SKM-1 treated with dmso at 0.1 percent for 144 hours (cell line): Measurements from ENCODE around the gene TICRR.

Experiments
- DNase-seq: peaks from one replicate; lab custom pipeline; 2025; ENCODE audit not compliant: unreplicated experiment; lab: John Stamatoyannopoulos, UW

TICRR gene

GRCh38 chr15:89652131-89652530 is 76.9 kb downstream of the TICRR start:
- no peak for DNase-seq

GRCh38 chr15:89652666-89653065 is 77.4 kb downstream of the TICRR start:
- no peak for DNase-seq

- no peak for DNase-seq
Measured at GRCh38 chr15:89653578-89653977, 78.3 kb downstream of the TICRR start.

GRCh38 chr15:89654301-89654761 is 79.1 kb downstream of the TICRR start:
- no peak for DNase-seq

- no peak for DNase-seq
Measured at GRCh38 chr15:89654847-89655805, 79.9 kb downstream of the TICRR start, which contains the start of gene KIF7. Gene KIF7, minus strand, starts transcription at chr15:89655467. Its CDS starts 2,537 bp downstream, at chr15:89652930.

GRCh38 chr15:89656116-89656815 is 81.0 kb downstream of the TICRR start:
- no peak for DNase-seq

- DNase-seq, result no peak
Measured at GRCh38 chr15:89657686-89658200, 82.5 kb downstream of the TICRR start.

- DNase-seq, result no peak
Measured at GRCh38 chr15:89659295-89659694, 84.0 kb downstream of the TICRR start.

GRCh38 chr15:89660556-89660955 is 85.3 kb downstream of the TICRR start:
- DNase-seq, result no peak

GRCh38 chr15:89662893-89663626 is 87.8 kb downstream of the TICRR start:
- no peak for DNase-seq

GRCh38 chr15:89664441-89665350 is 89.4 kb downstream of the TICRR start:
- DNase-seq, result no peak

GRCh38 chr15:89665449-89666181 is 90.3 kb downstream of the TICRR start:
- no peak for DNase-seq

GRCh38 chr15:89666184-89666857 is 91.1 kb downstream of the TICRR start:
- no peak for DNase-seq

- DNase-seq, result no peak
Measured at GRCh38 chr15:89666858-89667705, 91.8 kb downstream of the TICRR start.

GRCh38 chr15:89667706-89667960 is 92.4 kb downstream of the TICRR start:
- DNase-seq, result no peak

- no peak for DNase-seq
Measured at GRCh38 chr15:89668171-89668570, 92.9 kb downstream of the TICRR start.

- no peak for DNase-seq
Measured at GRCh38 chr15:89669309-89669865, 94.1 kb downstream of the TICRR start.

GRCh38 chr15:89669941-89670340 is 94.7 kb downstream of the TICRR start:
- no peak for DNase-seq
